ENCODE data around the gene REPIN1. TPM values are rescaled to one million over a fixed set of nuclear protein-coding genes. Genes with fewer than 3 reads are reported as not detected.

The REPIN1 gene
- total and polyA plus RNA-seq, 4 donors = 17.1 to 118 (median 55.1) TPM

- TF ChIP-seq CTCF (IDR thresholded peaks at IDR 0.05; ENCODE audit: low read depth, low read length, missing input control) = no peak
- TF ChIP-seq ATF3 (IDR thresholded peaks at IDR 0.05) = no peak
- no peak for TF ChIP-seq FOXA1 (IDR thresholded peaks at IDR 0.05)
These were observed 9.7 kb downstream of the REPIN1 start (continued) for GRCh38 chr7:150378115-150378852.

GRCh38 chr7:150378853-150379440 is 10.3 kb downstream of the REPIN1 start, which contains the start of gene ZNF775:
TSS of gene ZNF775 (plus strand) at chr7:150379330. CDS start at chr7:150388471, 9,141 bp downstream.
- TF ChIP-seq NR2F2 (IDR thresholded peaks at IDR 0.05) (peak; percentile 63), FOXA2 (IDR thresholded peaks at IDR 0.05) (no peak), GABPA (IDR thresholded peaks at IDR 0.05 in 1 of 2, conservative IDR thresholded peaks at IDR 0.05 in 1 of 2) (no peak), YY1 (IDR thresholded peaks at IDR 0.05) (peak; percentile 39), HNF4G (IDR thresholded peaks at IDR 0.05) (no peak), ATF3 (IDR thresholded peaks at IDR 0.05) (no peak), SP1 (IDR thresholded peaks at IDR 0.05) (peak; percentile 84), RAD21 (IDR thresholded peaks at IDR 0.05) (peak in 1 of 2 donors; percentile 48), FOXA1 (IDR thresholded peaks at IDR 0.05) (no peak), REST (IDR thresholded peaks at IDR 0.05) (peak; percentile 77), HNF4A (conservative IDR thresholded peaks at IDR 0.05) (peak; percentile 66 to 81), MAX (IDR thresholded peaks at IDR 0.05) (no peak), CTCF (IDR thresholded peaks at IDR 0.05; ENCODE audit: low read depth, low read length, missing input control) (no peak), ZBTB33 (IDR thresholded peaks at IDR 0.05) (no peak), JUND (IDR thresholded peaks at IDR 0.05) (no peak), TAF1 (conservative IDR thresholded peaks at IDR 0.05) (no peak), RXRA (IDR thresholded peaks at IDR 0.05) (peak; percentile 52 to 59)

More at GRCh38 chr7:150378853-150379440, 10.3 kb downstream of the REPIN1 start, which contains the start of gene ZNF775:
- H3K36me3 ChIP-seq (ENCODE audit: control insufficient read depth in 4 of 4, insufficient read depth in 3 of 4, low read depth in 1 of 4, low read length in 3 of 4) = peaks cover 0 to 4% (median 2%) of the 10 kb centered on the region in 4 donors
- peak within 1 kb of the TSS; percentile 93 to 94 for H3K27ac ChIP-seq (ENCODE audit: low read depth in 1 of 2, low read length in 2 of 2)
- no peaks in the 10 kb centered on the region for H3K27me3 ChIP-seq (ENCODE audit: control insufficient read depth in 4 of 4, insufficient read depth in 4 of 4, low read length in 3 of 4)
- peak within 1 kb of the TSS; percentile 82 to 93 for H3K9ac ChIP-seq (ENCODE audit: low read depth in 1 of 2, low read length in 2 of 2)
- under 1% methylated on average over 60 of the region's 60 CpGs for WGBS
- H3K4me3 ChIP-seq (ENCODE audit: low read depth in 1 of 3, low read length in 3 of 3) = peak within 1 kb of the TSS; percentile 74 to 80 (median 77)
- H3K9me3 ChIP-seq (ENCODE audit: control insufficient read depth in 4 of 4, low read length in 3 of 4) = no peaks in the 10 kb centered on the region
- peaks cover 20 to 58% (median 50%) of the 10 kb centered on the region in 4 donors for H3K4me1 ChIP-seq (ENCODE audit: control insufficient read depth in 4 of 4, insufficient read depth in 4 of 4, low read length in 3 of 4)
- peak; percentile 91 for DNase-seq (ENCODE audit: low spot score)
